ENCODE measurements around the gene KRTDAP.

KRTDAP gene

GRCh38 chr19:35454663-35455062 lies 35.6 kb downstream of the KRTDAP start:
- DNase-seq (ENCODE audit: low read depth, low spot score), result no peak

DNA sequence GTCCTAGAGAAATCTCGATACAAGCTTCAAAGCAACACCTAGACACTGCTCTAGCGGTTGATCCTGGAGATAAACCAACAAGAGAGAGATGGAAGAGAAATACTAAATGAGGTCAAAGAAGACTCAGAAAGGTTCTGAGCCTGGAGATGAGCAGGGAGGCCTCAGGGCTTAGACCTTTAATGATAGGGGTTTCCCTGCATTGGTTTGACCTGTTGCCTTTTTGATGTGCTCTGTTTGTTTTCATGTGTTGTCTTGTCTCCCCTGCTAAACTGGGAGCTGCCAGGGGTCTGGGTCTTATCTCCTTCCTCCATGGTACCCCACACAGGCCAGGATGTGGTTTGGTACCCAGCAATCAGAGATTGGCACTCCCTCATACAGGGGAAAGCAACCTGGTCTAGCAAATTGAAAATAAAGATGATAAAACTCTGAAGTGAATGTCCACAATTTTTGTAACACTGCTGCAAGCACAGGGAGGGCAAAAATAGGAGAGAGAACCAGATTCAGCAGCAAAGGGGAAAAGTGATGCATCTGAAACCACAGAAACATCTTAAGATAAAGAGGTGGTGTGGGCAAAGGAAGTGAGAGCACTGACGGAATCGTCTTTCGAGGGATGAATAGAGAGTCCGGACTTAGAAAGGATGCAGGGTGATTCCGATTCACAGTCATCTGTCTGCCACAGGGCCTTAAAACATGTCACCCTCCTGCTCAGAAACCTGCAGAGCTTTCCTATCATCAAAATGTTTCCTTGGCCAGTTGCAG lies 38.7 kb downstream of the KRTDAP start:
- no peak for DNase-seq (ENCODE audit: low read depth, low spot score)

GRCh38 chr19:35449359-35450043 lies 40.8 kb downstream of the KRTDAP start:
- DNase-seq (ENCODE audit: low read depth, low spot score), result no peak

GRCh38 chr19:35447606-35448469 lies 42.4 kb downstream of the KRTDAP start, which contains the start of gene FFAR2:
TSS of gene FFAR2 (plus strand) at chr19:35448257. CDS start at chr19:35449715, 1,458 bp downstream.
- no peak for DNase-seq (ENCODE audit: low read depth, low spot score)

- no peak for DNase-seq (ENCODE audit: low read depth, low spot score)
Measured at GRCh38 chr19:35445826-35446593, 44.3 kb downstream of the KRTDAP start.

GRCh38 chr19:35444735-35445134 lies 45.5 kb downstream of the KRTDAP start:
- DNase-seq (ENCODE audit: low read depth, low spot score), result no peak

DNA sequence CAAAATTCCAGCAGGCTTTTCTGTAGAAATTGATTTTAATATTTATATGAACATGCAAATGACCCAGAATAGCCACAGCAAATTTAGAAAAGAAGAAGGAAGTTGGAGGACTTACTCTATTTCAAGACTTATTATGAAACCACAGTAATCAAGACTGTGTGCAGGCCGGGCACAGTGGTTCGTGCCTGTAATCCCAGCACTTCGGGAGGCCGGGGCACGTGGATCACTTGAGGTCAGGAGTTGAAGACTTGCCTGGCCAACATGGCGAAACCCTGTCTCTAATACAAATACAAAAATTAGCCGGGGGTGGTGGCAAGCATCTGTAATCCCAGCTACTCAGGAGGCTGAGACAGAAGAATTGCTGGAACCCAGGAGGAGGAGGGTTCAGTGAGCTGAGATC lies 48.2 kb downstream of the KRTDAP start:
- no peak for DNase-seq (ENCODE audit: low read depth, low spot score)

DNA sequence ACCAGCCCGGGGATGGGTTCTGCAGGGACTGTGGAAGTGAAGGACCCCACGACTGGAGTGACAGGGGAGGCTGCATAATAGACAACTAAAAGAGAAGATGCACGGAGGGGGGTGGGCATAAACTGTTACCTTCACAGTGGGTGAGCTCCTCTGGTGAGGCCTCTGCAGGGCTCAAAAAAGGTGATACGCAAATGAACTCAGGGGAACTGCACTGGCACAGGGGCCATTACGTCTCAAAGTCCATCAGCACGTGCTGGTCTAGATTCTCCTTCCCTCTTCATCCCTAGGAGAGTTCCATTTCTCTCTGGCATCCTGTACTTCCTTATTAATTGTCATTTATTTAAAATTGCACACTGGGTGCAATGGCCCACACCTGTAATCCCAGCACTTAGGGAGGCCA lies 50.3 kb downstream of the KRTDAP start:
- DNase-seq (ENCODE audit: low read depth, low spot score), result no peak

GRCh38 chr19:35438527-35438926 lies 51.7 kb downstream of the KRTDAP start:
- DNase-seq (ENCODE audit: low read depth, low spot score), result no peak

DNA sequence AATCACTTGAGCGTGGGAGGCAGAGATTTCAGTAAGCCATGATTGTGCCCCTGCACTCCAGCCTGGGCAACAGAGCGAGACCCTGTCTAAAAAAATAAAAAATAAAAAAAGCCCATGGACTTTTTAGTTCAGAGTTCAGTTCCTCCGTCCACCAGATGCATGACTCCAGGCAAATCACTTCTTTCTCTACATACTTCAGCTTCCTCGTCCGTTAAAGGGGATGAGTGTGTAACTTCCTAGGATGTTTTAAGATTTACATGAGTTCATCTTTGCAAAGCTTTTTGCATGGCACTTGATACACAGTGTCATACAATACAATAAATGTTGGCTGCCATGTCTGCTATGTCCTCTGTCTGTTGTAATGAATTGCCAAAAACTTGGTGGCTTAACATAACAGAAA lies 52.2 kb downstream of the KRTDAP start:
- no peak for DNase-seq (ENCODE audit: low read depth, low spot score)

DNA sequence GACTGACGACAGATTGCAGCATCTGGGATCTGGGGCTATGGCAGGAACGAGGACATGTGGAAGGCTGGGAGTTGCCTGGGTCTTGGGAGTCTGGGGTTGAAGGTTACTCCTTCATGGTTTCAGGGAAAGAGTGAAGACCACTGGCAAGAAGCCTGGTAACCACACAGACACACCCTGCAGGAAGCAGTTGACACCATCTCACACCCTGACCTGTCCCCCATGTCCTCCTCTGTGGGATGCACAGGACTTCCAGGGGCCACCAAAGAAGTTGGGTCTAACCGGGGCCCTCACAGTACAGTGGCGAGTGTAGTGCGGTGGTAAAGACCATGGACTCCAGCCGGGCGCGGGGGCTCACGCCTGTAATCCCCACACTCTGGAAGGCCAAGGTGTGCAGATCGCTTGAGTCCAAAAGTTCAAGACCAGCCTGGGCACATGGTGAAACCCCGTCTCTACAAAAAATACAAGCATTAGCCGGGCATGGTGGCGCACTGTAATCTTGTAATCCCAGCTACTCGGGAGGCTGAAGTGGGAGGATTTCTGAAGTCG lies 52.8 kb downstream of the KRTDAP start:
- no peak for DNase-seq (ENCODE audit: low read depth, low spot score)

Data from activated CD4-positive, CD25-positive, alpha-beta regulatory T cell treated with anti-CD3 and anti-CD28 coated beads, Interleukin-2, amount 50 U/mL, for 16 hours (primary cell).